HG02970 (cell line): ENCODE measurements around the gene TMEM187.
"Not testable (repeated sequence)": the region's sequence is repeated elsewhere in the genome, so short reads cannot be mapped to it uniquely, and the experiment has no call there.

Experiments
- ATAC-seq: cut with Tn5 transposase; IDR thresholded peaks from one replicate; pipeline ENCODE4 v1.9.1; 2021; ENCODE audit warnings: mild to moderate bottlenecking, moderate library complexity, moderate number of reproducible peaks; ENCODE audit not compliant: unreplicated experiment, low FRiP score

Gene TMEM187

GRCh38 chrX:153993978-153994377 is 21.4 kb downstream of the TMEM187 start:
- no peak for ATAC-seq

GRCh38 chrX:153994398-153994797 is 21.8 kb downstream of the TMEM187 start:
- not testable (repeated sequence) for ATAC-seq

GRCh38 chrX:153995504-153995903 is 22.9 kb downstream of the TMEM187 start:
- ATAC-seq = no peak

GRCh38 chrX:153999359-154000037 is 26.9 kb downstream of the TMEM187 start:
- ATAC-seq = no peak

- ATAC-seq = no peak
Measured at GRCh38 chrX:154000051-154000450, 27.5 kb downstream of the TMEM187 start.

- no peak for ATAC-seq
Measured at GRCh38 chrX:154002215-154002719, 29.7 kb downstream of the TMEM187 start.

GRCh38 chrX:154004315-154004714 is 31.8 kb downstream of the TMEM187 start:
- no peak for ATAC-seq

DNA sequence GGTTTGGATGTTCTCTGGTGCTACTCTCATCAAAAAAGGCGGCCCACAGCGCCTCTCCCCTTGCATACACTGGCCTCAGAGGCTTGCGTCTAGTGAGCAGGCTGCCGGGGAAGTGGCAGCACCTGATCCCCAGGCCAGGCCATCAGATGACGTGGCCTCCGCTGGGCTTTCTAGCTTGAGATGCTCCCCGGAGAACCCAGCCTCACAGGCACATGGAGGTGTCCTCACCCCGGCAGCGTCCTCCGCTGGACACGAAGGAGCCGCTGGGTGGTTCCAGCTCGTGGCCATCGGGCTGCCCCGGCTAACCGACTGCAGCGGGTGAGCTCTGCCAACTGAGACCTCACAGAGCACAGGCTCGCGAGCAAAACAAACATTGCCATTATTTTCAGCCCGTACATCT is 34.4 kb downstream of the TMEM187 start:
- no peak for ATAC-seq

GRCh38 chrX:154008521-154008920 is 36.0 kb downstream of the TMEM187 start:
- ATAC-seq = no peak

DNA sequence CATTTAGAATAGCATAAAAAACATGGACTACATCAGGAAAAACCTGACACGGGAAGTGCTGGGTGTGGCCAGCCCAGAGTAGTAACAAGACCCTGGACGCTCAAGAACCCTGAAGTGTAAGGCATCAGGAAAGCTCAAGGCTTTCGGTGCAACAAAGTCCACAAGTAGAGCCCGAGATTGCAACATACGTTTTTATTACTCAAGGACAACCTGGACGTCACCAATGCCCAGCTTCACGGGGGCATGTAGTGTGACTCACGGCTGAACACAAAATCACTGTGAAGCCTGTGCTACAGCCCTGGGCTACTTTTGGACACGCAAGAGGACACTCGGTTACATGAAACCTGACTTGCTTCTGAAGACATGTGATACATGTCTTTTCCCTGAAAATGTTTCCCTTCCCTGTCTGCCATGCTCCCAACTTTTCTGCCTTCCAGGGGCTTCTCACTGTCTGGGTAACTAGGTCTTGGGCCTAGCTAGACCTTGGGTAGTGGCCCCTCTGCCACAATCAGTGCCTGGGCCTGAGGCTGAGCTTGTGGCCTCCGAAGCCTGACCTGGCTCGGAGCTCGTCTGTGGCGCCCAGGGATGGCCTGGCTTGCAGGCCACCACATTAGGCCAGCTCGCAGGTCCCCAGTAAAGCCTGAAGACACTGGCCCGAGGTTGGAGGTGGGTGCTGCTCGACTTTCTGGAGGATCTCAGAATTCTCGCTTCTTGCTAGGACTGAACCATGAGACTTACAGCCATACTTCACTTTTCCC is 38.0 kb downstream of the TMEM187 start:
- no peak for ATAC-seq

- ATAC-seq = no peak
Measured at GRCh38 chrX:154011376-154012335, 39.1 kb downstream of the TMEM187 start.

GRCh38 chrX:154012336-154012991 is 39.9 kb downstream of the TMEM187 start:
- ATAC-seq = no peak

DNA sequence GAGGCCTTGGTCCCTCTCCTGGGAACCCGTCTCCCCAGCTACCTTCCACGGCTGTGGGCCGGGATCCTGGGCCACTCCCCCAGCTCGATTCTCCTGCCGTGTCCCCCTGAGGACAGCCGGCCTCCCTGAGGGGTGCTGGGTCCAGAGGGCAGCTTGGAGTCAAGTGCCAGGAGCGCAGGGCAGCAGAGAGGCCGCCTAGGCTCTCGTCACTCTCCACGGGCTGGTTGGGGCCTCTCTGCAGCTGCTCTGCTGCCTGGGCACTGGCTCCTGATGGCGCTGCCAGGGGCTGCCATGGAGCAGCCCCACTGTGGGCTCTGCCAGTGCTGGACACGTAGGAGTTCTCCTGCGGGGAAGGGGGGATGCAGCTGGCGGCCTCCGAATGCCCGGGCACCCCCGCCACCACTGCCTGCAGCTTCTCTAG is 40.5 kb downstream of the TMEM187 start:
- ATAC-seq = no peak

- ATAC-seq = no peak
Measured at GRCh38 chrX:154013614-154014360, 41.2 kb downstream of the TMEM187 start.

GRCh38 chrX:154014429-154015380 is 42.2 kb downstream of the TMEM187 start:
- no peak for ATAC-seq

DNA sequence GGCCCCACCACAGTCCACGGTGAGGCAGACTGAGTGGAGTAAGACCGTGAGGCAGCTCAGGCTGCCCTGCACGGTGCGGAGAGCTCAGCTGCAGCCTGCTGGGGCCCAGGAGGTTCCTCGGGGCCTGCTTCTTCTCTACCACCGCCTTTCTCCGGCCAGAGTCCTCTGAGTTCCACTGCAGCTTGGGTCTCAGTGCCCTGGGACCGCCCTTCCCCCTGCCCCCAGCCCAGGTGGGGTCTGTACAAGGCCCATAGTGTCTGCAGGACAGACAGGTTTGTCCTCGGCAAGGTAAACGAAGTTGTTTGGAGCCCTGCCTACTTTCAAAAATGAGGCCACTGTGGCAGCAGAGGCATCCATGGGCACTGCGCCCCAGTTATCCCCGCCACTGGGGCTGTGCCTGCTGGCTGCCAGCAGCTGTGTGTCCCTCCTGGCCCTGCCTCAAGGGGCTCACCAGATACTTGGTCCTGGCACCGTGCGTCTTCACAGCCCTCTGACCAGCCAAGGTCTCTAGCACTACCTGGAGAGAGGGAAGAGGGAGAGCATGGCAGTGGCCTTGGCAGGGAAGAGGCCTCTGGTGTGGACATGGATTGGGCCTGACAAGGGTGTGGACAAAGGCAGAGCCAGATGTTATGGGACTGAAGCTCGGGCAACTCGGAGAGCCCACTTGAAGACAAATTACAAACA is 43.2 kb downstream of the TMEM187 start:
- no peak for ATAC-seq

DNA sequence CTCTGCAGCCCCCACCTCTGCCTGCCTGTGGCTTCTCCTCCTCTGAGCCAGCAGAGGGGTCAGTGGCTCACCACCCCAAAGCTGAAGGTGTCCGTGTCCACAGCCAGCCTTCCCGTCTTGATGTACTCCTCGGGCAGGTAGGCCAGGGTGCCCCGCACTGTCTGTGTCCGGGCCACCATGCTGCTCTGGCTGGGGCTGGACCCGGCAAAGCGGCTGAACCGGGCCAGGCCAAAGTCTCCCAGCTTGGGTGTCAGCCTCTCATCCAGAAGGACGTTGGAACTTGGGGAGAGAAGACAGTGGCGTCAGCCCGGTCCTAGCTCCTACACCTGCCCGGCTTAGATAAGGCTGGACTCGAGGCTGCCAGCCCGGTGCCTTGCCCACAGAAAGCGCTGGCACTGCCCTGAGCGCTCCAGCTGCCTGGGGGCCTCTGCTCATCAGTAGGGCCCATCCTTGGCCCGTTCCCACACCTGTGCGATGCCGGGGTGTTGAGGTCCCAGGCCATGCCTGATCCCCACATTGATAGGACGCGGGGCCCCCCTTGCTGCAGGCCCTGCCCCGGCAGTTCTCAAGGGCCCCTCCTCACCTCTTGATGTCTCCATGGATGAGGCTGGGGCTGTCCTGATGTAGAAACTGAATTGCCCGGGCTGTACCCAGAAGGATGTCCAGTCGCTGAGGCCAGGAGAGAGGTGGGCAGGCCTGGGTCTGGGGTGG is 44.0 kb downstream of the TMEM187 start:
- ATAC-seq = no peak
